Stomach (tissue), 9 donors: Measurements from ENCODE around the gene SLC16A5. TPM values are rescaled to one million over a fixed set of nuclear protein-coding genes. Genes with fewer than 3 reads are reported as not detected.
A peak's percentile ranks its signal among the peaks of the same experiment; 100 is the strongest.

Source experiments
- DNase-seq, 2 donors: peaks; one replicate each; pipeline versions ENCODE4 v3.0.0 to v3.0.0-alpha.2; 2013 to 2019
- H3K27ac ChIP-seq, 5 donors: fragments of 200-600 bp in 4 of 5; sonication (generic) in 4 of 5; one replicate each; pipeline ENCODE4 v1.5.1; 2013 to 2019; ENCODE audit warnings: mild to moderate bottlenecking in 1 of 5, moderate library complexity in 1 of 5
- H3K27me3 ChIP-seq, 3 donors: fragments of 200-600 bp; sonication (generic); one replicate each; pipeline ENCODE4 v1.5.1; 2017 to 2019; ENCODE audit warnings: mixed run types in 1 of 3
- H3K36me3 ChIP-seq, 4 donors: fragments of 200-600 bp; sonication (generic); 1 replicate in 3 of 4; 2 replicates in 1 of 4; pipeline ENCODE4 v1.5.1; 2016 to 2019
- H3K4me1 ChIP-seq, 4 donors: fragments of 200-600 bp; sonication (generic); one replicate each; pipeline ENCODE4 v1.5.1; 2016 to 2019
- H3K4me3 ChIP-seq, 4 donors: fragments of 200-600 bp; sonication (generic) in 3 of 4; one replicate each; pipeline ENCODE4 v1.5.1; 2016 to 2019; ENCODE audit warnings: mild to moderate bottlenecking in 1 of 4
- H3K9me3 ChIP-seq, 4 donors: fragments of 200-600 bp; sonication (generic); one replicate each; pipeline ENCODE4 v1.5.1; 2016 to 2019
- CTCF ChIP-seq, 7 experiments: fragments of 450-650 bp in 4 of 7; fragments of 200-600 bp in 3 of 7; sonication (generic) in 3 of 7; IDR thresholded peaks; one replicate each; pipeline ENCODE4 v1.5.1; 2016 to 2019; ENCODE audit warnings: antibody characterized with exemption in 7 of 7, control low read depth in 2 of 7, mild to moderate bottlenecking in 1 of 7
- EP300 ChIP-seq: sonication (generic); formaldehyde crosslinking; IDR thresholded peaks from one replicate; pipeline ENCODE4 v1.6.1; 2017; ENCODE audit warnings: antibody characterized with exemption
- POLR2A ChIP-seq, 4 donors: fragments of 450-650 bp; IDR thresholded peaks; one replicate each; pipeline ENCODE4 v1.6.1; 2016; ENCODE audit warnings: antibody characterized with exemption in 4 of 4, control low read depth in 2 of 4, mild to moderate bottlenecking in 1 of 4, moderate library complexity in 1 of 4
- POLR2AphosphoS5 ChIP-seq, 3 donors: sonication (generic); formaldehyde crosslinking; IDR thresholded peaks; one replicate each; pipeline ENCODE4 v1.6.1; 2016; ENCODE audit warnings: antibody characterized with exemption in 3 of 3
- WGBS, 5 donors: extraction: QIAGEN DNeasy Blood & Tissue Kit in 3 of 5; methylation state at CpG; one replicate each; pipeline versions ENCODE4 v1.1.5 to v1.1.7; 2013 to 2018; 5-methylcytosine and 5-hydroxymethylcytosine counted together
- intact Hi-C: fragments of 100-400 bp; cut with DNase I; formaldehyde crosslinking; loops from one replicate; pipeline ENCODE4 v1.15.1; 2023; ENCODE audit warnings: low total_unique reads
- polyA plus RNA-seq, 3 donors: library from polyadenylated mRNA; stranded (reverse); fragments of 200-250 nt; gene quantifications; one replicate each; pipeline ENCODE4 v1.2.3, GENCODE V29; 2013
- total RNA-seq, 5 donors: library from RNA; depleted of rRNA; stranded (reverse); fragments of >200 nt; gene quantifications; one replicate each; pipeline versions ENCODE4 v1.1.0 to v1.2.3, GENCODE V29; 2014 to 2016
- donor health status: healthy with polysubstance abuse.
- donor health status: Bipolar disorder and iron deficiency.
- donor health status: healthy.

SLC16A5 gene
- total and polyA plus RNA-seq, 8 donors, result 6.8 to 132 (median 36.5) TPM

DNA sequence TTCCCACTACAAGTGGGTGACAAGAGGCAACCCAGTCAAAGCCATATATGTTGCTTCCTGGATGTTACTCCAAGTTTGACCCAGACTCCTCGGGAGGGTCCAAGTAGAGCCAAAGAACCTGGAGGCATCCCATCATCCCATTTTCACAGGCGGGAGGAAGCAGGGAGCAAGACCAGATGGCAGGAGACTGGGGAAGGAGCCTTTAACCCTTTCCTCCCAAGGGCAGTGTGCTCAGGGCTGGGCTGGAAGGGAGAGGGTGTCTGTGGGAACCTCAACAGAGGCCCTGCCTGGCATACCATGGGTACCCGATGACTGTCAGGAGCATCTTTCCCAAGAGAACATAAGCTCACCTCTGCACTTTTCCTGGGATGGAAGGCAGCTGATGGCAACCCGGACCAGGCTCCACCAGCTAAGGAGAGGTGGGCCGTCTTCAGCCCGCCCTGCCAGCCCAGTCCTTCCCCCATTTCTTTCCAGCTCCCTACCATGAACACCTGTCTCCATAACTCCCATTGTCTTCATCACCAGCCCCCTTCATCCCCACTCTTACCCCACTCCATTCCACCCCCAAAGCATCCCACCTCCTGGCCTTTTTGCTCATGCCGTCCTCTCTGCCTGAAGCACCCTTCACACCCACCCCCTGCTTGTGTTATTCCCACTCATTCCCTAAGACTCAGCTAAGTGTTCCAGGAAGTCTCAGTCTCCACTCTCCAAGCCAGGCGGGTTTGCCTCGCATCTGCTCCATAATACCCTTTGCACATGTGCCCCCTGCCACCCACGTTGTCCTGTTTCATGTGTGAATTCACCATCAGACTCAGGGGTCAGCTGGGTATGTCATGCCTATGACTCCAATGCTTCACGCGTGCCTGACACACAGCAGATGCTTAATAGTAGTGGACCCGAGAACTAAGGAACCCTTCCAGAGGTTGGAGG is 5.9 kb upstream of the SLC16A5 start:
- Histone ChIP-seq H3K9me3 (no peaks in the 10 kb centered on the region), H3K4me1 (peaks cover 24 to 52% (median 28%) of the 10 kb centered on the region in 4 donors), H3K36me3 (no peaks in the 10 kb centered on the region), H3K4me3 (no peak overlapping the region), H3K27ac (no peak overlapping the region), H3K27me3 (no peaks in the 10 kb centered on the region)
- no peak for DNase-seq
- WGBS, 5 donors, result 83 to 86% (median 86%) methylated on average over 13 of the region's 13 CpGs
- TF ChIP-seq EP300 (no peak), POLR2A (IDR thresholded peaks at IDR 0.05) (no peak), POLR2AphosphoS5 (IDR thresholded peaks at IDR 0.05) (no peak), CTCF (IDR thresholded peaks at IDR 0.05) (no peak)
- intact Hi-C loops, result no loop called here

- Histone ChIP-seq H3K27ac (no peak overlapping the region), H3K27me3 (no peaks in the 10 kb centered on the region), H3K4me3 (no peak overlapping the region), H3K9me3 (no peaks in the 10 kb centered on the region), H3K36me3 (no peaks in the 10 kb centered on the region), H3K4me1 (peaks cover 23 to 52% (median 27%) of the 10 kb centered on the region in 4 donors)
- TF ChIP-seq POLR2AphosphoS5 (IDR thresholded peaks at IDR 0.05) (no peak), POLR2A (IDR thresholded peaks at IDR 0.05) (no peak), EP300 (no peak), CTCF (IDR thresholded peaks at IDR 0.05) (no peak)
- WGBS, 5 donors, result 81 to 88% (median 85%) methylated on average over 6 of the region's 6 CpGs
- intact Hi-C loops, result no loop called here
- DNase-seq, result no peak
These were observed 5.1 kb upstream of the SLC16A5 start for GRCh38 chr17:75082683-75083082.

- WGBS, 5 donors, result 54 to 59% (median 55%) methylated on average over 12 to 14 of the region's 14 CpGs
- Histone ChIP-seq H3K27me3 (no peaks in the 10 kb centered on the region), H3K4me3 (no peak overlapping the region), H3K27ac (no peak overlapping the region), H3K4me1 (peaks cover 21 to 52% (median 26%) of the 10 kb centered on the region in 4 donors), H3K36me3 (no peaks in the 10 kb centered on the region), H3K9me3 (no peaks in the 10 kb centered on the region)
- intact Hi-C loops, result no loop called here
- TF ChIP-seq EP300 (no peak), CTCF (IDR thresholded peaks at IDR 0.05) (no peak), POLR2AphosphoS5 (IDR thresholded peaks at IDR 0.05) (no peak), POLR2A (IDR thresholded peaks at IDR 0.05) (no peak)
- DNase-seq, result peak in 1 of 2 donors; percentile 63
These were observed 3.6 kb upstream of the SLC16A5 start for GRCh38 chr17:75084039-75084660.

GRCh38 chr17:75086496-75087181 is 1.1 kb upstream of the SLC16A5 start:
- 41 to 57% (median 56%) methylated on average over 15 of the region's 15 CpGs for WGBS, 5 donors
- intact Hi-C loops, result no loop called here
- peak overlapping the region in 1 of 4 donors; percentile 59 for H3K4me3 ChIP-seq
- DNase-seq, result peak; percentile 50 to 74
- TF ChIP-seq CTCF (IDR thresholded peaks at IDR 0.05), result no peak
- TF ChIP-seq POLR2AphosphoS5 (IDR thresholded peaks at IDR 0.05), result peak in 1 of 3 donors; percentile 23
- no peak for TF ChIP-seq EP300
- no peak for TF ChIP-seq POLR2A (IDR thresholded peaks at IDR 0.05)
- H3K27me3 ChIP-seq, result no peaks in the 10 kb centered on the region
- no peaks in the 10 kb centered on the region for H3K36me3 ChIP-seq
- H3K27ac ChIP-seq, result peak overlapping the region; percentile 86 to 95 (median 92)
- H3K4me1 ChIP-seq, result peaks cover 30 to 66% (median 44%) of the 10 kb centered on the region in 4 donors
- no peaks in the 10 kb centered on the region for H3K9me3 ChIP-seq
